GM12891 (cell line): ENCODE measurements around the gene LCA5.
A peak's percentile ranks its signal among the peaks of the same experiment; 100 is the strongest.
"Not testable (repeated sequence)": the region's sequence is repeated elsewhere in the genome, so short reads cannot be mapped to it uniquely, and the experiment has no call there.

Experiments used
- DNase-seq: peaks from one replicate; pipeline ENCODE4 v3.0.0; 2011; ENCODE audit warnings: low spot score; ENCODE audit not compliant: insufficient read length
- FAIRE-seq: peaks from 2 replicates; lab custom pipeline; 2011; peaks lifted over from hg19 to GRCh38; lab: Jason Lieb, UNC
- PAX5 ChIP-seq: IDR thresholded peaks from 2 replicates; pipeline ENCODE4 v1.6.1; 2011; ENCODE audit warnings: low read length, moderate library complexity, mild to moderate bottlenecking; ENCODE audit not compliant: insufficient read depth, severe bottlenecking
- POLR2A ChIP-seq: IDR thresholded peaks from 2 replicates; pipeline ENCODE4 v1.6.1; 2011; ENCODE audit warnings: low read depth, low read length, control low read depth
- POLR2AphosphoS5 ChIP-seq: IDR thresholded peaks from 2 replicates; pipeline ENCODE4 v1.6.1; 2011; ENCODE audit warnings: low read depth, low read length, control low read depth
- POU2F2 ChIP-seq: IDR thresholded peaks from 2 replicates; pipeline ENCODE4 v1.6.1; 2011; ENCODE audit warnings: low read depth, mild to moderate bottlenecking, control low read depth, low read length, moderate library complexity
- SPI1 ChIP-seq: IDR thresholded peaks from 2 replicates; pipeline ENCODE4 v1.6.1; 2011; ENCODE audit warnings: low read depth, low read length, control low read depth
- TAF1 ChIP-seq: IDR thresholded peaks from 2 replicates; pipeline ENCODE4 v1.6.1; 2011; ENCODE audit warnings: low read depth, low read length, control low read depth

Gene LCA5

DNA sequence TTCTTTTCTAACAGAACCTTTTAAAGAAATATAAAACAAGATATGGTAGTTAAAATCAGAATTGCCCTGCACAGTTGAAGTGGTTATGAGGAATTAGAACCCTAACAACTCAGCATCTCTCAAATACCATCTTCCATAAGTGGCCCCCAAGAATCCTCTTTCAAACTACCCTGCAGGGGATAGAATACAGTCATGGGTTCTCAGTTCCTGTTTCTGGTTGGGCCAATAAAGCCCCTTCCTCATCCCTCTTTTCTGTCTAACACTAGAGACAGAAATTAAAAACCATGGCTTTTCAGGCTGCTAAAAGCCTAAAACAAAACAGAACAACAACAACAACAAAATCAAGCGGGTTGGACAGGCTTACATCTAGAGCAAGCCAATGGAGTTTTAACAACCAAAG lies 6.7 kb upstream of the LCA5 start:
- FAIRE-seq (no peak), DNase-seq (no peak)
- TF ChIP-seq PAX5 (no peak), TAF1 (no peak), POLR2A (no peak), POU2F2 (no peak), POLR2AphosphoS5 (no peak), SPI1 (peak; percentile 95)

DNA sequence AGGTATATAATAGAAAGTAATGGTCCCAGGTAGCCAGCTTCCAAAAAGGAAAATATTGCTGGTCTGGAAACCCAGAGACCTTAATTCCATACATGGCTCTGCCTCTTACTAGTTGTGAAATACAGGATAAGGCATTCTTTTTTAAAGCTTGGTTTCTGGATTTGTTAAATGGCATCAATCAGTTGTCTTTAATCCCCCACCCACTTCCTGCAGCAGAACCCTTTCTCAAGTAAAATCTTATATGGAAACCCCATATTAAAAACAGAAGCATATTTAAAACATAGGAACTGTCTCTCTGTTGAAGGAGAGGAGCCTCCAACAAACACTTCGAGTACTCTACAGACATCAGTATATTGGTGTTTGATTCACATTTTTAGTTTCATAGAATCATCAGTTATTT lies 6.2 kb upstream of the LCA5 start:
- FAIRE-seq: no peak
- TF ChIP-seq TAF1: no peak
- no peak for TF ChIP-seq POU2F2
- no peak for TF ChIP-seq POLR2AphosphoS5
- TF ChIP-seq SPI1: no peak
- TF ChIP-seq PAX5: no peak
- TF ChIP-seq POLR2A: no peak
- no peak for DNase-seq

DNA sequence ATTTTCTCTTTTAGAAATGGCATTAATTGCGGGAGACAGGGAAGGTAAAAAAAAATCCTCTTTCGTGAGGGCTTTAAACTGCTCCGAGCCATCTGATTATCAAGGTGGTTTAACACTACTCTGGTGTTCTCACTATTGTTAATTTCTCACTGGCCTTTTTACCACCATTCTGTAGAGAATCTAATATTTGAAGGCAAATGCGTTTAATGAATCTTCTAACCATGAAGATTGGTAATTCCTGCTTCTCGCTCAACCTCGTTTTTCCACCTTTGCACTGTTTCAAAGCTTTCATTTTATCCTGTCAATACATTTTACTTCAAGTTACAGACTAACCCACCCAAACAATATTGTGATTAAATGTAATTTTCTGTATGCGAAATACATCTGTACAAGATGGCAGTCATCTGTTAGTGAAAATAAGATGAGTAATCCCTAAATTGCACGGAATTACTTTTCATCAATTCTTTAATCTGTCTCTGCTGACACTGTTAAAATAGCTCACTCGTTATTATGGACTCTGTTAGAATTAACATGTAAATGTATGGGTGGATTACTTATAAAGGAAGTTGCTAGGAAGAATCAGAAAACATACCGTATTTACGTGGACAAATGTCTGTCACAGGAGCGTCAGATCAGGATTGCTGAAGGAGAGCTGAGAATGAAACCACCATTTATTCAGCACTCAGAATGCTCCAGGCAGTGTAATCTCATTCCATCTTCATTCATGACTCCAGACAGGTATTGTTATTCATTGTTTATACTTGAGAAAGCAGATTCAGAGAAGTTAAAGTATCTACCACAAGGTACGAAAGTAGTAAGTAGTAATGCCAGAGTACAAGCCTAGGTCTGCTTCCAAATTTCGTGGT lies 1.1 kb upstream of the LCA5 start:
- DNase-seq (no peak), FAIRE-seq (no peak)
- TF ChIP-seq POLR2AphosphoS5 (no peak), SPI1 (no peak), POU2F2 (no peak), TAF1 (no peak), PAX5 (no peak), POLR2A (no peak)

DNA sequence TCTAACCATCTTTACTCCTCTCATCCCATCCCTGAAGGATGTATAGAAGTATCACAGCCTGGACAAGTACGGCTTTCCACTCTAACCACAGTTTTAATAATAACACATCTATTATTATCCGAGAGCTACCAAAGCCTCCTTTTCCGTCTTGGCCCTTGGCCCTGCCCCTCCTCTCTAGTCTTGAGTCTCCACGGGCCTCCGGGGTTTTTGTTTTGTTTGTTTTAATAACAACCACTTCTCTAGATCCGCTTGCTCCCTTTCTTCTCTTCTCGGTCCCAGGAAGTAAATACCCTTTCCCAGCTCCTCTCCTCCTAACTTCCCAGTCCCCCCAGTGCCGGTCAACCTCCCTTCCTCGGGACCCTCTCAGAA lies 661 bp downstream of the LCA5 start:
- FAIRE-seq (no peak), DNase-seq (no peak)
- no peak for TF ChIP-seq TAF1
- no peak for TF ChIP-seq SPI1
- TF ChIP-seq POU2F2: no peak
- no peak for TF ChIP-seq POLR2AphosphoS5
- no peak for TF ChIP-seq POLR2A
- no peak for TF ChIP-seq PAX5

DNA sequence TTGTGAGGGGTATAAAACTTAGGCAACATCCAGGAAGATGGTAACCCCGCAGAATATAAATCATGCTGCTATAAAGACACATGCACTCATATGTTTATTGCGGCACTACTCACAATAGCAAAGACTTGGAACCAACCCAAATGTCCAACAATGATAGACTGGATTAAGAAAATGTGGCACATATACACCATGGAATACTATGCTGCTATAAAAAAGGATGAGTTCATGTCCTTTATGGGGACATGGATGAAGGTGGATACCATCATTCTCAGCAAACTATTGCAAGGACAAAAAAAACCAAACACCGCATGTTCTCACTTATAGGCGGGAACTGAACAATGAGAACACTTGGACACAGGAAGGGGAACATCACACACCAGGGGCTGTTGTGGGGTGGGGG lies 7.7 kb downstream of the LCA5 start:
- not testable (repeated sequence) for DNase-seq, FAIRE-seq

DNA sequence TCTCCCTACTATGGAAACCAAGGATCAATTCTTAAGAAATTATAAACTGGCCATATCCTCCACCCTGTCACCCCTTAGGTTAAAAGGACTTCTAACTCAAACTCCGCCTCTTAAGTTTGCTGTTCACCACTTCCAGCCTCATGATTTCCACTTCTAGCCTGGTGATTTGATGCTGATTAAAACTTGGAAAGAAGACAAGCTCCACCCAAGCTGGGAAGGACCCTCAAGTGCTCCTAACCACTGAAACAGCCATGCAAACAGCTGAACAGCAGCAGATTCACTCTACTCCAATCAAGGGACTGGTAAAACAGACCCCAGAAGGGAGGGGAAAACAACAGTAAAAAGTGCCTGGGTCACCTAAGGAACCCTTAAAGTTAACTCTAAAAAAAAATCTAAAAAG lies 10.3 kb downstream of the LCA5 start:
- DNase-seq: no peak
- TF ChIP-seq POU2F2: no peak
- no peak for TF ChIP-seq PAX5
- no peak for TF ChIP-seq SPI1
- no peak for TF ChIP-seq POLR2A
- TF ChIP-seq POLR2AphosphoS5: no peak
- no peak for TF ChIP-seq TAF1
- no peak for FAIRE-seq

DNA sequence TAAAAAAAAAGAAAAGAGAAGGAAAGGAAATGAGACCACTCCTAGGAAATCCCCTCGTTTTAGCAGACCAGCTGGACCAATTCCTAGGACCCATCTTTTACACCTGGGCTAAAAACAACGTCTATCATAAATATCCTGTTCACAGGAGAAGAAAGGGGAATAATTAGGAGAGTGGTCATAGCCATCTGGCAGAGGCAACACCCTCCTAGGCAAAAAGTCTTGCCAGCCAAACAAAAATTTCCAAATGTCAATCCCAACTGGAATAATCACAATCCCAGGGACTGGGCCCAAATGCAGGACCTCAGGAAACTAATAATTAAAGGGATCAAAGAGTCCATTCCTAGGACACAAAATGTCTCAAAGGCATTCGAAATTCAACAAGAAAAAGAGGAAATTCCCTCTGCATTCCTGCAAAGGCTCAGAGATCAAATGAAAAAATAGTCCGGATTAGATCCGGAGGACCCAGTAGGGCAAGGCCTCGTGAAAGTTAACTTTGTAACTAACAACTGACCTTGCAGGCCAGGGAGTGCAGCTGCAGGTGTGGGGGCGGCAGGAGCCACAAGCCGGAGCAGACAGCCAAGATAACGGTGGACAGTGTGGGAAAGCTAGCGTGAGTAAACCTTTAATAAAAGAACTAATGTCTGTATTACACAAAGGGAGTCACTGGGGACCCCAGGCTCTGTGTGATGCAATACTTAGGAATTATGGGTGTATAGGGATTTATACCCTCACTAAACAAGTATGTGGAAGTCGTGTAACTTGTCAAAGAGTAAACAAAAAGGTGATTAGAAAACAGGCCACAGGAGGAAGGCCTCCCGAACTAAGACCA lies 11.7 kb downstream of the LCA5 start:
- FAIRE-seq (no peak), DNase-seq (no peak)
- TF ChIP-seq POU2F2 (no peak), PAX5 (no peak), POLR2AphosphoS5 (no peak), POLR2A (no peak), TAF1 (no peak), SPI1 (no peak)

DNA sequence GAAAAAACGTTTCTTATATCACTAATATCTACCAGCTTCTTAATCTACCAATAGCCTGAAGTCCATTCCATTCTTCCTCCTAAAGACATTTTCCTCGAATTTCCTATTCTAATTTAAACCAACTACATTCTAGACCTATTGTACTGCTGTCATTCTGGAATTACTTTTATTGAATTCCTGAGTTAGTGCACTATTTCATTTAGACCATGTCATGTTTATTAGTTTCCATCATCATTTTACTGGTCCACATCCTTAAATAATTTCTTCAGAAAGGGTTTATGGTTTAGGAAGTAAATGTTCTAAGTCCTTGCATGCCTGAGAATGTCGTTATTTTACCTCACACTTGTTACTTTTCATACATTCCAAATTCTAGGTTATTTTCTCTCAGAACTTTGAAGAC lies 13.2 kb downstream of the LCA5 start:
- no peak for TF ChIP-seq PAX5
- TF ChIP-seq SPI1: no peak
- TF ChIP-seq POLR2AphosphoS5: no peak
- no peak for TF ChIP-seq TAF1
- no peak for TF ChIP-seq POLR2A
- TF ChIP-seq POU2F2: no peak
- FAIRE-seq (no peak), DNase-seq (no peak)

DNA sequence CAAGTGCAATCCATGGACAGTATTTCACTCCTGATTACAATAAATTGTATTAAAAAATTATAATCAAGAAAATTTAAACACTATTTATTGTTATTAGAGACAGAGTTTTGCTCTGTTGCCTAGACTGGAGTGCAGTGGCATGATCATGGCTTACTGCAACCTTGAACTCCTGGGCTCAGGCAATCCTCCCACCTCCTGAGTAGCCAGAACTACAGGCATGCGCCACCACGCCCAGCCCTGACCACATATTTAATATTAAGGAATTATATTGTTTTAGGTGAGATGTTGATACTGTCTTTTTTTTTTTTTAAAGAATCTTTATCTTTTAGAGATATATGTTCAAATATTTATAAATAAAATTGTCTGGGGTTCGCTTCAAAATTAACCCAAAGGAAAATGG lies 14.6 kb downstream of the LCA5 start:
- FAIRE-seq (no peak), DNase-seq (no peak)
- TF ChIP-seq PAX5 (no peak), POLR2A (no peak), POLR2AphosphoS5 (no peak), POU2F2 (no peak), SPI1 (no peak), TAF1 (no peak)

DNA sequence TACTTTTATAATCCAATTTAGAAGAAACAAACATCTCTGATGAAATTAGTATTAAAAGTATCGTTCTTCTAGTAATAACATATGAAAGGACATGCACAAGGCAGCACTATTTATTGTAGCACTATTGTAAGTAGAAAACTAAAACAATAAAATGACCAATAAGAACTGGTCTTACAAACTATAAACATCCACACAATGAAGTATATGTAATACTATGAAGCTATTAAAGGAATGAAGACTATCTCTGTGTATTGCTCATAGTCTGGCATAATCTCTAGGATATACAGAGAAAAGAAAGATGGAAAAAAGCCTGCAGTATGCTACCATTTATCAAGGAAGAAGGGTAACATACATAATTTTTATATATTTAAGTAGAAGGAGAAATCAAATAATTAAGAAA lies 16.7 kb downstream of the LCA5 start:
- FAIRE-seq (no peak), DNase-seq (no peak)
- no peak for TF ChIP-seq SPI1
- TF ChIP-seq POU2F2: no peak
- no peak for TF ChIP-seq POLR2A
